ENCODE measurements around the gene NPS.

GRCh38 chr10:127524908-127525665 is 24.0 kb upstream of the NPS start:
- TF ChIP-seq POLR2A (IDR thresholded peaks at IDR 0.05) (no peak), POLR2AphosphoS5 (IDR thresholded peaks at IDR 0.05) (no peak), CTCF (IDR thresholded peaks at IDR 0.05 in 8 of 11, conservative IDR thresholded peaks at IDR 0.05 in 3 of 11) (no peak)

All from spleen (tissue), 7 donors.